Measurements from ENCODE around the gene OCRL.

OCRL gene

DNA sequence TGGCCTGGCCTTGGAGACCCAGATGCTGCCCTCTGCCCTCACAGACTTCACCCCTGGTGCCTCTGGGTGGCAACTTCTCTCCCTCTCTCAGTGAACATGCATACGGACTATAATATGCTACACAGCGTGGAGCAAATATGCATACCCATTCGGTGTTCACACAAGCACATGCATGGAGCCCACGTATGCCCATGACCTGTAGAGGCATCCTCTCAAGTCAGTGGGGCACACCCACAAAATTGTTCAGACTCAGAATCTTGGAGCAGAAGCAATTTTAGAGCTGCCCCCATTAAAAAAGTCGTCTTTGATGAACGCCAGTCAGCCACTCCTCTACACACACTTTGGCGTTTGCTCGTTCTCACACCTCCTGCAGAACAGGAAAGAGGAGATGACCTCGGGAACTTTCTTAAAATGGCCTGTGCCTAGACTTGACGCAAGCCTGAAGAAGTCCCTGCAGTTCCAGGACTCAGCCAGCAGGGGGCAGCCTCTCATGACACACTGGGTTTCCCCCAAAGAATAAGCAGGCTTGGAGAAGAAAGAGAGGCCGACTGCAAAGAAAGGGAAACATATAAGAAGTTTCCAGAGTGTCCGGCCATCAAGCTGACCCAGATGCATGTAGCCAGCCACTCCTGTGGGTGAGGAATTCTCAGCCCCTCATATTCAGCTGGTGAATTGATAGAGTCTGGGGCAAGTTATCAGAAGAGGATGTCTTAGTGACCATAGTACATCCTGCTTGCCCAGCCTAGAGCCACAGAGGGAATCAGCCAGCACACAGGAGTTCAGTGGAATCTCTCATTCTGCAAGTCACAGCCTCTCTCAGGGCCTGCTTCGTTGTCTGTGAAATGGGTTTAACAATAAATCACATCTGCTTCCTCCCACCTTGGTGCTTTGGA is 97.4 kb downstream of the OCRL start:
- peak; percentile 72 for DNase-seq

DNA sequence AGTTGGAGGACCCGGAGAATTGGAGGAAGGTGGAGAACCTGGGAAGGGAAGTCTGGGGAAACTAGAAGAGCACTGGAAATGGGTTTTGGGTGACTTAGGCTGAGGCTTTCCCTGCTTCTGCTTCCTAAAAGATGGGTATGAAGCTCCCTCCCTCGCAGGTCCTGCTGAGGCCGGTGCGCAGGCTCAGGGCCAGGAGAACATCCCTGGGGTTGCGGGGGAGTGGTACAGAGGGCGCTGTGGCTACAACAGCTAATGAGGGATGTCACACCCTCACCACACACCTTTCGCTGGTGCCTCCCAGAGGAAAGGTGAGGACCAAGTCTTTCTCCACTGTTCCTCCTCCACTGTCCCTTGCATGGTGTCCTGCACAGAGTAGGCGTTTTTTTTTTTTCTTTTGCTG is 98.9 kb downstream of the OCRL start:
- no peak for DNase-seq

DNA sequence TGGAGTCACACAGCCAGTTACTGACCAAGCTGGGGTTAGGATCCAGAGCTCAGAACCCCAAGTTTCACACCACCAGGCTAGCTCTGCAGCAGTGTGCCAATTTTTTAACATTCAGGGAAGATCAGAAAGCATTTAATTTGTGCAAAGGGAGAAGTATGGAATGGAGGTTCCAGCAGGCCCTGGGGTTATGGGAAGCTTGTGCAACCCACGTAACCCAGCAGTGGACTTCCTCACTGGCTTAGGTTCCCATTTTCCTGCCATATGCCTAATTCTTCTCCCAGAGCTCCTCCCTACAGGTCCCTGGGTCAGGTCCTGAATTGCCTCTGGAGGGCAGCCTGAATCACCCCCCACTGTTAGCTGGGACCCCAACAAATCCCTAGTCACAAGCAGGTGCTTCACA is 100.7 kb downstream of the OCRL start:
- no peak for DNase-seq

DNA sequence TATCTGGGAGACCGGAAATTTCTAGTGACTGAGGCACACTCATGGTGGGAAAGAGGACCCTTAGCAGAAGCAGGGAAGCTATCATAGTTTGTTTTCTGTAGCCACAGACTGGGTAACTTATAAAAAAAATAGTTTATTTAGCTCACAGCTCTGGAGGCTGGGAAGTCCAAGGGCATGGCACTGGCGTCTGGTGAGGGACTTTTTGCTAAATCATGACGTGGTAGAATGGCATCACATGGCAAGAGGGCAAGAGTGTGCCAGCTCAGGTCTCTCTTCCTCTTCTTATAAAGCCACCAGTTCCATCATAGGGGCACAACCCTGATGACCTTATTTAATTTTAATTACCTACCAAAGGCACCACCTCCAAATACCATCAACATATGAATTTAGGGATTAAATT is 101.4 kb downstream of the OCRL start:
- no peak for DNase-seq

DNA sequence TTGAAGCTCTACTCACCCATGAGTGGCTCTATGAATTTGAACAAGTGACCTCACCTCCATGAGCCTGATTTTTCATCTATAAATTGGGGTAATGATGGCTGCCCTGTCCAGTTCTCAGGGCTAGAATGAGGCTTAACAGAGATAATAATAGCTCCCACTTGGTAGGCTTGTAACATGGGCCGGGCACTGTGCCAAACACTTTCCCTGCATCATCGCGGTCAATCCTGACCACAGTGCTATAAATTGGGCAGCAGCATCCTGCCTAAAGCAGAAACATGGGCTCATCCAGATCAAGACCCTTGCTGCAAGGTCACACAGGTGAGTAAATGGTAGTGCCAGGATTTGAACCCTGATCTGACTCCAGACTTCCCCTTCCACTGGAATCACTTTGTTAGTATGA is 101.9 kb downstream of the OCRL start:
- no peak for DNase-seq

Measured in activated CD4-positive, alpha-beta T cell treated with anti-CD3 and anti-CD28 coated beads, Interleukin-2, amount 50 U/mL, for 1 hour (primary cell).